Measurements from ENCODE around the gene OR9Q2.
"Not testable (repeated sequence)": the region's sequence is repeated elsewhere in the genome, so short reads cannot be mapped to it uniquely, and the experiment has no call there.

Gene OR9Q2, protein sequence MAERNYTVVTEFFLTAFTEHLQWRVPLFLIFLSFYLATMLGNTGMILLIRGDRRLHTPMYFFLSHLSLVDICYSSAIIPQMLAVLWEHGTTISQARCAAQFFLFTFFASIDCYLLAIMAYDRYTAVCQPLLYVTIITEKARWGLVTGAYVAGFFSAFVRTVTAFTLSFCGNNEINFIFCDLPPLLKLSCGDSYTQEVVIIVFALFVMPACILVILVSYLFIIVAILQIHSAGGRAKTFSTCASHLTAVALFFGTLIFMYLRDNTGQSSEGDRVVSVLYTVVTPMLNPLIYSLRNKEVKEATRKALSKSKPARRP
- total RNA-seq: 0 to 0.11 (median 0) reads per million in 18 experiments

DNA sequence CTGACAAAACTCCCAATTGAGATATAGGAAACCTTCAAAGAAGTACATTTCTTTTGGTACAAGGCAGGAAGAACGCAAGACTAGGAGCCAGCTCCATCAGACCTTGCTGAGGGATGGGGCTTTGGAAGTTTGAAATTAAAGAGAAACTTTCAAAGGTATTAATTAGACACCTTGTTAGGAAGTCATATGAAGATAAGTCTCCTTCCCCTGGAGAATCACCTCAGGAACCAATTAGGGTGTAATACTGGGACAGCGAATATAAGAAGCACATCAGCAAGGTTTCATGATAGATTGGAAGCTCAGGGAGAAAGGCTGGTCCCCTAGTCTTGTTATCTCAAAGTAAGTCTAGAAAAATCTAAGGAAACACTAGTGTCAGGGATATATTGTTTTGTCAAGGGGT is at the start of gene OR9Q2:
Gene OR9Q2, plus strand, starts transcription at position 301 of the 400 bp plus-strand sequence. CDS start 1,421 bp downstream, outside the sequence.
- DNase-seq: no peak

DNA sequence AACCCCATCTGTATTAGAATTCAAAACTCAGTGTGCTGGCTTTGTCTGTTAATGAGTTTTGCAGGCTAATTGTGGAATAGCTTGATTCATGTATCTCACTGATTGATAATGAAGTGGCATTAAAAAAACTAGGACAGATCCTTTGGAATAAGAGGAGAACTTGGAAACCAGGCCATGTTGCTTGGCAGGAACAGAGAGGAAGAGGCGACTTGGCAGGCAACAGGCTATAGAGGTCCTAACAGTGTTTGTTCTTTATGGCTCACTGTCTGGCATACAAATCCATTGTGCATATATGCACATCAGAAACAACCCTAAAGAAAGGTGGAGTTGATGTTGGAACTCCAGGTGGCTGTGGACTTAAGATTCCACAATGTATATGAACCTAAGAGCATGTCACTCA is 46.1 kb upstream of the OR9Q2 start:
- DNase-seq: no peak

DNA sequence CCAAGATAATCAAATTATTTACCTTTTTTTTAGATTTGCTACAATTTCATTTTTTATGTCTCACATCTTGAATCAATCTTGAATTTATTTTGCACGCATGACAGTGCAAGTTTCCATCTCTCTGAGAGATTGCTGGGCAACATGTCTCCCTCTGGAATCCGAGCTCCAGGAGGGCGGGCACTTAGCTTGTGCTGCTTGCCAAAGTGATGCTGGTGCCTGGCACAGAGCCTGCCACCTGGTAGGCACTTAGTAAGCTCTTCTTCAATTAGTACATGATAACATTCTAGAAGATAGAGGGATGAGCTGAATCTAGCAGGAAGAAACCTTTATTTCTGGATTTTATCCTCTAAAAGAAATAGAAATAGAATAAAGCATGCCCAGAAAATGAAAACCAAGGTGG is 36.1 kb upstream of the OR9Q2 start:
- no peak for DNase-seq

GRCh38 chr11:58164389-58164788 is 24.5 kb upstream of the OR9Q2 start:
- no peak for DNase-seq

- DNase-seq: no peak
These were observed 23.9 kb upstream of the OR9Q2 start for GRCh38 chr11:58164990-58165389.

DNA sequence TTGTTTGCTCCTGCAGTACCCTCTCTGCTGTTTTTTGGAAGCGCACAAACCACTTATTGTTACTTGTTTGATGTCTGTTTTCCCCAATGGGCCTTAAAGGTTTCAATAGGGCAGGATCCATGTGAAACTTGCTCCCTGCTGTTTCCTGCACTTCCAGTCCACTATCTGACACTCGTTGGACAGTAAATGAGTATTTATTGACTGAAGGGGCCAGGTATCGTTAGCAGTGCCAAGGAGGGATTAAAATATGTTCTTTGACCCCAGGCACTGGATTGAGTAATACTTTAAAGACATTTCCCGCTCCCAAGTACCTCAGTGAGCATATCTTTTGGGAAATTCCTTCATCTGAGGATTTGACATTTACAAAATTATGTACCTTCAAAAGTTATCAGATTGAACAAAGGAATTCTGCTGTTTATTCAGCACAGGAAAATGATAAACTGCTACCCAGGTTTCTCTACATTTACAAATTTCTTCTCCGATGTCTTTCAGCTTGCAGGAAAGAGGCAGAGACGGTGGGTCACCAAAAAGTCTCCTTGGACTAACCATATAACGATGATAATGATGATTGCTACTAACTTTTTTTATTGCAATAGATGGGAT is 23.3 kb upstream of the OR9Q2 start:
- no peak for DNase-seq

GRCh38 chr11:58177409-58178054 is 11.3 kb upstream of the OR9Q2 start:
- no peak for DNase-seq

GRCh38 chr11:58178444-58178843 is 10.4 kb upstream of the OR9Q2 start:
- no peak for DNase-seq

GRCh38 chr11:58179648-58180047 is 9.2 kb upstream of the OR9Q2 start:
- no peak for DNase-seq

GRCh38 chr11:58186938-58187337 is 1.9 kb upstream of the OR9Q2 start:
- no peak for DNase-seq

- no peak for DNase-seq
These were observed 3.4 kb downstream of the OR9Q2 start for GRCh38 chr11:58192229-58192628.

GRCh38 chr11:58193391-58193790 is 4.5 kb downstream of the OR9Q2 start:
- DNase-seq: no peak

- DNase-seq: no peak
These were observed 7.1 kb downstream of the OR9Q2 start for GRCh38 chr11:58195939-58196338.

DNA sequence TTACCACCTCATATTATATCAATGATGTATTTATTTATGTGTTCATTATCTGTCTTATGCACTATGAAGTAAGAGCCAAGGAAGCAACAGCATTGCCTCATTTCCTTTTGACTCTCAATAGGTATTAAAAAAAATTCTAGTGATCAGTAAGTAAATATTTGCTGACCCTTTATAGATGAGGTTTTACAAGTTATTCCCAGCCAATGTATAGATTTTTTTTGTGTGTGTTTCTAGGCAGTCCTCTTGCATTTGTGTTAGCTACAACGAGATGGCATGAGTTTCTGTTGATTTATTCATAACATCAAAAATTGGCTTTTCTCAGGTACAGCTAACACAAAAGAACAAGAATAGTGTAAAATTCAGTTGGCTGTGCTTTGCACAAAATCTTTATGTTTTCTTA is 10.4 kb downstream of the OR9Q2 start:
- no peak for DNase-seq

- DNase-seq: no peak
These were observed 15.2 kb downstream of the OR9Q2 start, which contains the start of gene OR1S2 for GRCh38 chr11:58204042-58204441. TSS of gene OR1S2 (minus strand) at chr11:58204142. CDS start at chr11:58204142, 0 bp downstream.

GRCh38 chr11:58212420-58212819 is 23.6 kb downstream of the OR9Q2 start, which contains the start of gene OR1S1:
TSS of gene OR1S1 (plus strand) at chr11:58212720.
- not testable (repeated sequence) for DNase-seq

DNA sequence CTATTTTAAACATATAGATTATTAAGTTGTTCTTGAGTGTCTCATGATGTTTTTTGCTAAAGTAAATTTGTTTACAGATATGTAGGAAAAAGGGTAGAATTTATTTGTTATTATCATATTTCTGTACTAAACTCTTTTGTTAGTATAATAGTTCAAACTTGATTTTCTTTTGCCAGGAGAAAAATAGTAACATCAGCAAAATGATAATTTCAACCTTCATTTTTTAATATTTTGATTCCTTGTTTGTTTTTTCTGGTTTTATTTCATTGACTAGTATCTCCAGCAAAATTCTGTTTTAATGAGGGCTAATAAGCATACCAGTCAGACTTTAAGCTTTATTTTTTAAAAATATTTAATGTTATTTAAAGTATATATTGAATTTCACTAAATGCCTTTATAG is 27.6 kb downstream of the OR9Q2 start:
- DNase-seq: no peak

DNA sequence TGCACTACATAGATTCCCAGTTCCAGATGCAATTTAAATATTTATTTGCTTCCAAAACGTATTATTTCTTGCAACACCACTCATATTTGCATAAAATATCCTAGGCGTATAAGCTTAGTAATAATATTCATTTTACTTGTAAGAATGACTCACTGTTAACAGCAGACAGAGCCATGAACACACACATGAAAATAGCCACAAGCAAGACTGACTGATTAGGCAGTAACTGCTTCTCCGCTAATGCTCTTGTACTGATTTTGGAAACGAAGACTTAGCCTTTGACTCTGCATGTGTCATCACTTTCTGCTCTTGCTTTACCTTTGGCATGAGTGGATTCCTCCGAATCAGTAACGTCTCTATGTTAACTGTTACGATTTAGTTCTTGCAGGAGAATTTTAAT is 33.9 kb downstream of the OR9Q2 start:
- no peak for DNase-seq

DNA sequence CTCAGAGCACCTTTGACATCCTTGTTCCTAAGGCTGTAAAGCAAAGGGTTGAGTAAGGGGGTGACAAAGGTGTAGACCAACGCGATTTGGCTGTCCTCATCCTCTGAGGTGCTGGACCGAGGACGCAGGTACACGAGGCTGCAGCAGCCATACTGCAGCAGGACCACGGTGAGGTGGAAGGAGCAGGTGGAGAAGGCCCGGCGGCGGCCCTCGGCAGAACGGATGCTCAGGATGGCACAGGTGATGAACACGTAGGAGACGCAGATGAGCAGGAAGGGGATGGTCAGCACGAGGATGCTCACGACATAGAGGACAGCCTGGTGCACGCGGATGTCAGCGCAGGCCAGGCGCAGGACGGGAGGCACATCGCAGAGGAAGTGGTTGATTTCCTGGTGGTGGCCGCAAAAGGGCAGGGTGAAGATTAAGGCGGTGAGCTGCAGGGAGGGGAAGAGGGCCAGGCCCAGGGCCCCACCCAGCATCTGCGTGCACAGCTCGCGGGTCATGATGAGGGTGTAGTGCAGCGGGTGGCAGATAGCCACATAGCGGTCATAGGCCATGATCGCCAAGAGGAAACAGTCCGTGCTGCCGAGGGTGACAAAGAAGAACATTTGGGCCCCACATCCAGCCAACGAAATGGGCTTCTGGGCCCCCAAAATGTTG is 39.2 kb downstream of the OR9Q2 start:
- no peak for DNase-seq
